PC-3 (cell line): ENCODE measurements around the gene SLC25A45. TPM values are rescaled to one million over a fixed set of nuclear protein-coding genes. Genes with fewer than 3 reads are reported as not detected.
A peak's percentile ranks its signal among the peaks of the same experiment; 100 is the strongest.

Experiments
- ATAC-seq: fragments of 200-7000 bp; cut with Tn5 transposase; 2 replicates; pipeline ENCODE4 v1.9.1; 2020; ENCODE audit warnings: mild to moderate bottlenecking, moderate library complexity
- Bru-seq: library from RNA; stranded (reverse); fragments of 400-500 nt; gene quantifications from one replicate; lab custom pipeline; 2021; lab: Mats Ljungman, UMichigan
- BruChase-seq, 2 experiments: library from RNA; stranded (reverse); fragments of 400-500 nt; gene quantifications; one replicate each; lab custom pipeline; 2021; lab: Mats Ljungman, UMichigan
- BruUV-seq: library from RNA; stranded (reverse); fragments of 400-500 nt; replicated peaks from 2 replicates; lab custom pipeline; 2021; lab: Mats Ljungman, UMichigan
- CTCF ChIA-PET: fragments of 300-600 bp; sonication (Branson Sonifier 250); formaldehyde crosslinking; loops from one replicate; lab custom pipeline; 2022; ENCODE audit warnings: antibody characterized with exemption; lab: Charles Lee
- POLR2A ChIA-PET: fragments of 300-600 bp; sonication (Branson Sonifier 250); formaldehyde crosslinking; loops from one replicate; lab custom pipeline; 2022; ENCODE audit warnings: antibody characterized with exemption; ENCODE audit not compliant: unreplicated experiment; lab: Charles Lee
- DNase-seq: peaks from one replicate; pipeline ENCODE4 v3.0.0-alpha.2; 2015
- H2AFZ ChIP-seq: fragments of 300-600 bp; sonication (generic); 2 replicates; pipeline ENCODE4 v1.6.0; 2016; ENCODE audit warnings: antibody characterized with exemption, low read length
- H3F3A ChIP-seq: fragments of 300-600 bp; sonication (generic); one replicate; pipeline ENCODE4 v1.6.0; 2017; ENCODE audit warnings: antibody characterized with exemption, low read length, control low read depth, mild to moderate bottlenecking; ENCODE audit not compliant: unreplicated experiment
- H3K27ac ChIP-seq: fragments of 300-600 bp; sonication (generic); 2 replicates; pipeline ENCODE4 v1.5.1; 2016; ENCODE audit warnings: mild to moderate bottlenecking, low read length
- H3K27me3 ChIP-seq: fragments of 300-600 bp; sonication (generic); 2 replicates; pipeline ENCODE4 v1.6.1; 2016; ENCODE audit warnings: low read length, mixed read lengths
- H3K36me3 ChIP-seq: fragments of 300-600 bp; sonication (generic); 2 replicates; pipeline ENCODE4 v1.6.1; 2016; ENCODE audit warnings: low read depth, mixed run types, low read length, mixed read lengths
- H3K4me1 ChIP-seq: fragments of 300-600 bp; sonication (generic); 2 replicates; pipeline ENCODE4 v1.5.1; 2016; ENCODE audit warnings: low read length; ENCODE audit not compliant: insufficient read depth
- H3K4me2 ChIP-seq: fragments of 300-600 bp; sonication (generic); 2 replicates; pipeline ENCODE4 v1.6.0; 2016; ENCODE audit warnings: low read length
- H3K4me3 ChIP-seq: fragments of 300-600 bp; sonication (generic); 2 replicates; pipeline ENCODE4 v1.5.1; 2016; ENCODE audit warnings: mild to moderate bottlenecking, low read length, mixed read lengths
- H3K79me2 ChIP-seq: fragments of 300-600 bp; sonication (generic); 2 replicates; pipeline ENCODE4 v1.6.1; 2017; ENCODE audit warnings: low read length, mixed read lengths
- H3K9ac ChIP-seq: fragments of 300-600 bp; sonication (generic); 2 replicates; pipeline ENCODE4 v1.6.0; 2016; ENCODE audit warnings: mild to moderate bottlenecking, low read length
- H3K9me2 ChIP-seq: fragments of 300-600 bp; sonication (generic); replicated peaks from 2 replicates; pipeline ENCODE4 v1.6.1; 2016; ENCODE audit warnings: mixed run types, low read length, mixed read lengths
- H3K9me3 ChIP-seq: fragments of 300-600 bp; sonication (generic); 2 replicates; pipeline ENCODE4 v1.6.1; 2016; ENCODE audit warnings: low read length, mixed read lengths
- H4K20me1 ChIP-seq: fragments of 300-600 bp; sonication (generic); 2 replicates; pipeline ENCODE4 v1.6.1; 2016; ENCODE audit warnings: low read length, mixed read lengths
- EZH2 ChIP-seq: fragments of 300-600 bp; sonication (generic); IDR thresholded peaks from one replicate; pipeline ENCODE4 v1.6.1; 2017; ENCODE audit warnings: antibody characterized with exemption, mild to moderate bottlenecking, low read length; ENCODE audit not compliant: unreplicated experiment
- EZH2phosphoT487 ChIP-seq: fragments of 300-600 bp; sonication (generic); IDR thresholded peaks from 2 replicates; pipeline ENCODE4 v1.6.1; 2018; ENCODE audit warnings: mild to moderate bottlenecking, antibody characterized with exemption, low read length, borderline replicate concordance
- intact Hi-C: fragments of 100-400 bp; cut with micrococcal nuclease; formaldehyde crosslinking; loops from 2 replicates; pipeline ENCODE4 v1.9.0; 2023
- long read RNA-seq: library from polyadenylated mRNA; unstranded; transcript quantifications from one replicate; pipeline ENCODE4 v2.0.0, GENCODE V29; 2021; ENCODE audit not compliant: unreplicated experiment
- total RNA-seq: library from RNA; depleted of rRNA; stranded (reverse); fragments of >200 nt; gene quantifications from 2 replicates; pipeline ENCODE4 v1.2.3, GENCODE V29; 2014; rRNA removed
- TF ChIP-seq, protein P1 (sequence below): fragments of 300-600 bp; sonication (generic); conservative IDR thresholded peaks from 2 replicates; pipeline ENCODE4 v1.5.1; 2017; ENCODE audit warnings: antibody characterized with exemption, low read depth, mild to moderate bottlenecking, low read length

SLC25A45 gene
- 12.7 and 13.1 TPM in 2 replicates for total RNA-seq
- percentile 55 among the genes with signal in this experiment for Bru-seq, nascent RNA
- BruChase-seq, experiment 1, labeled RNA remaining after a 6-hour chase: percentile 56 among the genes with signal in this experiment
- BruChase-seq, experiment 2, labeled RNA remaining after a 2-hour chase: percentile 60 among the genes with signal in this experiment
- long read RNA-seq, partial matches to known transcripts: 1 of 8 reads
- long read RNA-seq, other reads (novel, unspliced or antisense): 3 of 8 reads

- Histone ChIP-seq H2AFZ (peak within 1 kb of the TSS; percentile 7; the same call in 1 of the 2 replicates), H3K9me3 (no peaks in the 10 kb centered on the region), H3K27me3 (no peaks in the 10 kb centered on the region), H3K4me3 (peak within 1 kb of the TSS; percentile 55), H3K36me3 (no peaks in the 10 kb centered on the region), H3K27ac (peak within 1 kb of the TSS; percentile 98), H4K20me1 (no peaks in the 10 kb centered on the region), H3K9me2 (no peaks in the 10 kb centered on the region), H3K79me2 (peaks cover 8% of the 10 kb centered on the region), H3K4me2 (peak within 1 kb of the TSS; percentile 79), H3F3A (peaks cover 13% of the 10 kb centered on the region), H3K4me1 (peaks cover 57% of the 10 kb centered on the region), H3K9ac (peak within 1 kb of the TSS; percentile 95)
- ATAC-seq: peak; percentile 78
- TF ChIP-seq EZH2phosphoT487: peak; percentile 91
- TF ChIP-seq, protein P1, sequence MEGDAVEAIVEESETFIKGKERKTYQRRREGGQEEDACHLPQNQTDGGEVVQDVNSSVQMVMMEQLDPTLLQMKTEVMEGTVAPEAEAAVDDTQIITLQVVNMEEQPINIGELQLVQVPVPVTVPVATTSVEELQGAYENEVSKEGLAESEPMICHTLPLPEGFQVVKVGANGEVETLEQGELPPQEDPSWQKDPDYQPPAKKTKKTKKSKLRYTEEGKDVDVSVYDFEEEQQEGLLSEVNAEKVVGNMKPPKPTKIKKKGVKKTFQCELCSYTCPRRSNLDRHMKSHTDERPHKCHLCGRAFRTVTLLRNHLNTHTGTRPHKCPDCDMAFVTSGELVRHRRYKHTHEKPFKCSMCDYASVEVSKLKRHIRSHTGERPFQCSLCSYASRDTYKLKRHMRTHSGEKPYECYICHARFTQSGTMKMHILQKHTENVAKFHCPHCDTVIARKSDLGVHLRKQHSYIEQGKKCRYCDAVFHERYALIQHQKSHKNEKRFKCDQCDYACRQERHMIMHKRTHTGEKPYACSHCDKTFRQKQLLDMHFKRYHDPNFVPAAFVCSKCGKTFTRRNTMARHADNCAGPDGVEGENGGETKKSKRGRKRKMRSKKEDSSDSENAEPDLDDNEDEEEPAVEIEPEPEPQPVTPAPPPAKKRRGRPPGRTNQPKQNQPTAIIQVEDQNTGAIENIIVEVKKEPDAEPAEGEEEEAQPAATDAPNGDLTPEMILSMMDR: peak; percentile 82
- no peak for TF ChIP-seq EZH2
- ChIA-PET CTCF (interaction anchor here (0.6 to 0.8 kb wide), 4 partner anchors 11 to 125 kb away, joined by 3 to 5 read pairs (median 3); no protein-coding TSS in a partner anchor), POLR2A (interaction anchor here (0.6 to 1.5 kb wide), 6 partner anchors 35 to 126 kb away, joined by 3 to 18 read pairs (median 4); partner anchors contain the start of gene NEAT1)
- intact Hi-C loops: loop anchor here (1.0 kb wide), 2 partner anchors 16 to 39 kb away; no protein-coding TSS in a partner anchor
- TSS peak; percentile 23 for BruUV-seq
- peak; percentile 99 for DNase-seq
Observed at GRCh38 chr11:65382033-65382803, at the start of gene SLC25A45. TSS of gene SLC25A45 (minus strand) at chr11:65382646. CDS start at chr11:65381951, 695 bp downstream.

GRCh38 chr11:65431451-65432099 lies 49.1 kb upstream of the SLC25A45 start:
- no peak for ATAC-seq
- H3K4me1 ChIP-seq: peaks cover 8% of the 10 kb centered on the region
- H3K27me3 ChIP-seq: no peaks in the 10 kb centered on the region
- no peaks in the 10 kb centered on the region for H3K9me3 ChIP-seq
- H4K20me1 ChIP-seq: peaks cover 53% of the 10 kb centered on the region
- no peak overlapping the region for H3K9ac ChIP-seq
- H3K4me3 ChIP-seq: no peak overlapping the region
- no peak overlapping the region for H3K27ac ChIP-seq
- no peak for DNase-seq
- intact Hi-C loops: loop anchor here (5.0 kb wide), 1 partner anchor 76 kb away; no protein-coding TSS in a partner anchor
- H3K9me2 ChIP-seq: no peaks in the 10 kb centered on the region
- ChIA-PET CTCF (interaction anchor here (1.0 kb wide), 1 partner anchor 80 kb away, joined by 4 read pairs; no protein-coding TSS in a partner anchor), POLR2A (no interaction called here)
- peaks cover 76% of the 10 kb centered on the region for H3F3A ChIP-seq
- H3K36me3 ChIP-seq: peaks cover 19% of the 10 kb centered on the region; the same call in 1 of the 2 replicates
- H3K4me2 ChIP-seq: no peak overlapping the region
- no TSS peak for BruUV-seq
- no peak overlapping the region for H2AFZ ChIP-seq
- H3K79me2 ChIP-seq: peaks cover 76% of the 10 kb centered on the region
- no peak for TF ChIP-seq EZH2phosphoT487
- TF ChIP-seq, protein P1: no peak
- TF ChIP-seq EZH2: no peak
